ENCODE results near the gene C11orf52. TPM values are rescaled to one million over a fixed set of nuclear protein-coding genes. Genes with fewer than 3 reads are reported as not detected.

Gene C11orf52
- total RNA-seq (2016; rRNA removed; fragmentation: Illumina TruSeq; extraction: Trizol) (7.4 and 10.5 TPM in 2 replicates), polyA plus RNA-seq (2011; rRNA removed) (11.0 and 16.5 TPM in 2 replicates), polyA minus RNA-seq (2011; rRNA and poly(A)+ RNA removed; ENCODE audit: low replicate concordance) (3.9 TPM in 1 of 2 replicates, not detected in the other), Bru-seq, nascent RNA (percentile 33 among the genes with signal in this experiment), BruChase-seq, experiment 1, labeled RNA remaining after a 6-hour chase (not detected), BruChase-seq, experiment 2, labeled RNA remaining after a 2-hour chase (percentile 35 among the genes with signal in this experiment)
- 4.1 and 5.5 TPM in 2 replicates for total RNA-seq (2016; cell fraction: cytosol; rRNA removed; fragmentation: Illumina TruSeq; extraction: Trizol; ENCODE audit: low read depth)
- 6.8 and 7.2 TPM in 2 replicates for total RNA-seq (2016; cell fraction: insoluble cytoplasmic fraction; rRNA removed; fragmentation: Illumina TruSeq; extraction: Trizol)
- total RNA-seq (2016; cell fraction: membrane; rRNA removed; fragmentation: Illumina TruSeq; extraction: Trizol), result 8.8 and 9.2 TPM in 2 replicates
- 4.1 and 4.7 TPM in 2 replicates for total RNA-seq (2016; cell fraction: nucleus; rRNA removed; fragmentation: Illumina TruSeq; extraction: Trizol)
- polyA plus RNA-seq (2011; cell fraction: cytosol; rRNA removed), result 13.1 and 14.8 TPM in 2 replicates
- 5.6 and 8.0 TPM in 2 replicates for polyA plus RNA-seq (2011; cell fraction: nucleus; rRNA removed)
- 9.9 and 12.8 TPM in 2 replicates for polyA plus RNA-seq (2012)
- 5.0 TPM in 2 replicates for polyA plus RNA-seq (2016; cell fraction: cytosol; fragmentation: Illumina TruSeq; extraction: Trizol; ENCODE audit: low read depth)
- polyA plus RNA-seq (2016; cell fraction: insoluble cytoplasmic fraction; fragmentation: Illumina TruSeq; extraction: Trizol; ENCODE audit: low read depth), result 9.5 and 12.3 TPM in 2 replicates
- polyA plus RNA-seq (2016; cell fraction: membrane; fragmentation: Illumina TruSeq; extraction: Trizol; ENCODE audit: low read depth), result 9.8 and 10.0 TPM in 2 replicates
- polyA plus RNA-seq (2016; cell fraction: nucleus; fragmentation: Illumina TruSeq; extraction: Trizol; ENCODE audit: insufficient read depth, low read depth), result 8.5 and 9.1 TPM in 2 replicates
- 3.7 and 7.0 TPM in 2 replicates for polyA minus RNA-seq (2011; cell fraction: cytosol; rRNA and poly(A)+ RNA removed)
- 3.3 and 5.7 TPM in 2 replicates for polyA minus RNA-seq (2011; cell fraction: nucleus; rRNA and poly(A)+ RNA removed)
- long read RNA-seq, experiment 1, transcript C11orf52-201 (4 exons, 1,141 nt), result major isoform, 5 of 17 reads
- long read RNA-seq, experiment 1, partial matches to known transcripts, result 0 of 17 reads
- long read RNA-seq, experiment 1, other reads (novel, unspliced or antisense), result 10 of 17 reads
- long read RNA-seq, experiment 2, transcript C11orf52-201 (4 exons, 1,141 nt), result major isoform, 5 of 10 reads
- long read RNA-seq, experiment 2, partial matches to known transcripts, result 1 of 10 reads
- long read RNA-seq, experiment 2, other reads (novel, unspliced or antisense), result 3 of 10 reads

- ATAC-seq (peak; percentile 91), FAIRE-seq (peak; percentile 76), DNase-seq (ENCODE audit: low spot score) (peak; percentile 89)
- Histone ChIP-seq H3K9ac (ENCODE audit: insufficient read depth, low read depth, low read length) (peak within 1 kb of the TSS; percentile 62), H3K4me3 (replicated peaks in 1 of 3; ENCODE audit: insufficient read depth in 1 of 3, low read depth in 2 of 3, low read length in 3 of 3) (peak within 1 kb of the TSS; percentile 49 to 66 (median 58)), H3K9me3 (ENCODE audit: low read length) (no peaks in the 10 kb centered on the region), H3K36me3 (replicated peaks in 1 of 2; ENCODE audit: control insufficient read depth in 1 of 2, insufficient read depth in 2 of 2, low read length in 2 of 2) (no peaks in the 10 kb centered on the region), H3K4me1 (ENCODE audit: insufficient read depth, low read length) (peaks cover 88% of the 10 kb centered on the region), H3K4me2 (ENCODE audit: low read depth, low read length) (peak within 1 kb of the TSS; percentile 75), H3K27ac (ENCODE audit: extremely low read length, insufficient read depth, low read length) (peak within 1 kb of the TSS; percentile 66), H3K27me3 (ENCODE audit: control insufficient read depth in 1 of 2, insufficient read depth in 2 of 2, low read length in 2 of 2) (no peaks in the 10 kb centered on the region), H2AFZ (ENCODE audit: low read length) (peak within 1 kb of the TSS; percentile 62), H3K79me2 (ENCODE audit: insufficient read depth, low read length) (no peaks in the 10 kb centered on the region), H4K20me1 (ENCODE audit: insufficient read depth, low read length) (no peaks in the 10 kb centered on the region)
- CTCF ChIA-PET (ENCODE audit: low intra/inter-chr PET ratio, low total read pairs), result no interaction called here
- intact Hi-C loops (cut with micrococcal nuclease; ENCODE audit: unreplicated experiment), result loop anchor here (2.0 kb wide), 1 partner anchor 40 kb away; the partner anchor contains the start of genes CFAP68 and FDXACB1
- WGBS (ENCODE audit: low lambda C conversion rate), result 13% methylated on average over 16 of the region's 19 CpGs
- in situ Hi-C loops (cut with HindIII; ENCODE audit: extremely low pct_ligation_motif_present, low pct_unique_long_range_greater_than_20kb), result no loop called here
- POLR2A ChIA-PET, result interaction anchor here (0.6 to 3.1 kb wide), 12 partner anchors 8 to 103 kb away, joined by 3 to 65 read pairs (median 6); partner anchors contain the start of gene ALG9
- BruUV-seq (replicated peaks), result TSS peak; percentile 72
- TF ChIP-seq DR1 (CRISPR knock-in tag; IDR thresholded peaks at IDR 0.05), result no peak
- TF ChIP-seq ZFX (CRISPR knock-in tag; IDR thresholded peaks at IDR 0.05; ENCODE audit: low read depth), result peak; percentile 40; the same call in 1 of the 2 replicates
- TF ChIP-seq NR0B2 (CRISPR knock-in tag; IDR thresholded peaks at IDR 0.05), result no peak
- TF ChIP-seq IRF9 (CRISPR knock-in tag; IDR thresholded peaks at IDR 0.05; ENCODE audit: borderline replicate concordance), result no peak
- no peak for TF ChIP-seq FOXA1 (IDR thresholded peaks at IDR 0.05)
- no peak for TF ChIP-seq FOXA1 (CRISPR knock-in tag; IDR thresholded peaks at IDR 0.05)
- peak; percentile 41; the same call in 1 of the 2 replicates for TF ChIP-seq GABPB1 (CRISPR knock-in tag; IDR thresholded peaks at IDR 0.05)
- TF ChIP-seq POLR2AphosphoS5 (IDR thresholded peaks at IDR 0.05; ENCODE audit: low read depth, low read length), result no peak; the same call in none of the 2 replicates
- peak; percentile 59; the same call in 1 of the 2 replicates for TF ChIP-seq TAF1 (CRISPR knock-in tag; IDR thresholded peaks at IDR 0.05)
- TF ChIP-seq RBM22 (optimal IDR thresholded peaks at IDR 0.05; ENCODE audit: low read length), result no peak
- TF ChIP-seq ZNF569 (CRISPR knock-in tag; IDR thresholded peaks at IDR 0.05; ENCODE audit: borderline replicate concordance), result no peak
- peak; percentile 63; the same call in 1 of the 2 replicates for TF ChIP-seq ZSCAN9 (CRISPR knock-in tag; IDR thresholded peaks at IDR 0.05; ENCODE audit: borderline replicate concordance)
- peak; percentile 38; the same call in 1 of the 2 replicates for TF ChIP-seq ETV5 (CRISPR knock-in tag; IDR thresholded peaks at IDR 0.05; ENCODE audit: borderline replicate concordance)
- TF ChIP-seq FLYWCH1 (CRISPR knock-in tag; IDR thresholded peaks at IDR 0.05), result no peak
- TF ChIP-seq YY1 (IDR thresholded peaks at IDR 0.05; ENCODE audit: insufficient read depth, insufficient replicate concordance, low read depth, low read length), result peak; percentile 40
- TF ChIP-seq SUZ12 (IDR thresholded peaks at IDR 0.05; ENCODE audit: low read depth, low read length), result no peak
These were observed at the start of gene C11orf52 for GRCh38 chr11:111918390-111919256. Gene C11orf52, plus strand, starts transcription at chr11:111918913. Its CDS starts 60 bp downstream, at chr11:111918973.
